ENCODE measurements around the gene BTNL2.

Gene BTNL2

DNA sequence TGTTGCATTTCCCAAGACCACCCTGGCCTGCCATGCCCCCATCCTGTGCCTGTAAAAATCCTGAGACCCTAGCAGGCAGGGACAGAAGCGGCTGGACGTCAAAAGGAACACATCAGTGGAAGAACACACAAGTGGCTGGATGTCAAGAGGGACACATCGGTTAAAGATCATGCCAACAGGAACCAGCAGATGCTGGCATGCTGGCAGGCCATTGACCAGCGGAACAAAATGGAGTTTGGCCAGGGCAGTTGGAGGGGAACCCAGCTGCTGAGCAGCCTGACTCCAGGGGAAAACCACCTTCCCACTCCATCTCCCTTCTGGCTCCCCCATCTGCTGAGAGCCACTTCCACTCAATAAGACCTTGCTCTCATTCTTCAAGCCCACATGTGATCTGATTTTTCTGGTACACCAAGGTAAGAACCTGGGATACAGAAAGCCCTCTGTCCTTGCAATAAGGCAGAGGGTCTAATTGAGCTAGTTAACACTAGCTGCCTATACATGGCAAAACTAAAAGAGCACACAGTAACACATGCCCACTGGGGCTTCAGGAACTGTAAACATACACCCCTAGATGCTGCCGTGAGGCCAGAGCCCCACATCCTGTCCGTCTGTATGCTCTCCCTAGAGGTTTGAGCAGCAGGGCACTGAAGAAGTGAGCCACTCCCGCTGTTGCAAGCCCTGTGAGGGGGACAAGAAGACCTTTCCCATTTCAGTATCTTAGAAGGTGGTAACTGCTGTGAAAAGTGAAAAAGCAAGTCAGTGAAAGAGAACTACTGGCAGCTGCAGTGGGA is 31.0 kb downstream of the BTNL2 start:
- Histone ChIP-seq H3K36me3 (ENCODE audit: low read depth) (no peaks in the 10 kb centered on the region), H3K27me3 (ENCODE audit: insufficient read depth, poor library complexity, severe bottlenecking) (peaks cover 25% of the 10 kb centered on the region), H3K27ac (ENCODE audit: poor library complexity, severe bottlenecking) (no peak overlapping the region), H3K4me3 (ENCODE audit: severe bottlenecking) (no peak overlapping the region), H3K4me1 (ENCODE audit: insufficient read depth, poor library complexity, severe bottlenecking) (peaks cover 5% of the 10 kb centered on the region), H3K9me3 (ENCODE audit: severe bottlenecking) (no peaks in the 10 kb centered on the region)
- ATAC-seq (ENCODE audit: low read depth) (no peak), DNase-seq (ENCODE audit: low spot score) (no peak)
- TF ChIP-seq, protein P1, sequence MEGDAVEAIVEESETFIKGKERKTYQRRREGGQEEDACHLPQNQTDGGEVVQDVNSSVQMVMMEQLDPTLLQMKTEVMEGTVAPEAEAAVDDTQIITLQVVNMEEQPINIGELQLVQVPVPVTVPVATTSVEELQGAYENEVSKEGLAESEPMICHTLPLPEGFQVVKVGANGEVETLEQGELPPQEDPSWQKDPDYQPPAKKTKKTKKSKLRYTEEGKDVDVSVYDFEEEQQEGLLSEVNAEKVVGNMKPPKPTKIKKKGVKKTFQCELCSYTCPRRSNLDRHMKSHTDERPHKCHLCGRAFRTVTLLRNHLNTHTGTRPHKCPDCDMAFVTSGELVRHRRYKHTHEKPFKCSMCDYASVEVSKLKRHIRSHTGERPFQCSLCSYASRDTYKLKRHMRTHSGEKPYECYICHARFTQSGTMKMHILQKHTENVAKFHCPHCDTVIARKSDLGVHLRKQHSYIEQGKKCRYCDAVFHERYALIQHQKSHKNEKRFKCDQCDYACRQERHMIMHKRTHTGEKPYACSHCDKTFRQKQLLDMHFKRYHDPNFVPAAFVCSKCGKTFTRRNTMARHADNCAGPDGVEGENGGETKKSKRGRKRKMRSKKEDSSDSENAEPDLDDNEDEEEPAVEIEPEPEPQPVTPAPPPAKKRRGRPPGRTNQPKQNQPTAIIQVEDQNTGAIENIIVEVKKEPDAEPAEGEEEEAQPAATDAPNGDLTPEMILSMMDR (IDR thresholded peaks at IDR 0.05; ENCODE audit: poor library complexity, severe bottlenecking) = no peak

- no peak within 1 kb of the TSS for H3K27ac ChIP-seq (ENCODE audit: poor library complexity, severe bottlenecking)
- H3K36me3 ChIP-seq (ENCODE audit: low read depth) = no peaks in the 10 kb centered on the region
- no peaks in the 10 kb centered on the region for H3K27me3 ChIP-seq (ENCODE audit: insufficient read depth, poor library complexity, severe bottlenecking)
- TF ChIP-seq, protein P1 (IDR thresholded peaks at IDR 0.05; ENCODE audit: poor library complexity, severe bottlenecking) = no peak
- peaks cover 17% of the 10 kb centered on the region for H3K4me1 ChIP-seq (ENCODE audit: insufficient read depth, poor library complexity, severe bottlenecking)
- no peak within 1 kb of the TSS for H3K4me3 ChIP-seq (ENCODE audit: severe bottlenecking)
- no peak for ATAC-seq (ENCODE audit: low read depth)
- DNase-seq (ENCODE audit: low spot score) = no peak
- H3K9me3 ChIP-seq (ENCODE audit: severe bottlenecking) = no peaks in the 10 kb centered on the region
Measured at GRCh38 chr6:32371803-32372202, 35.2 kb downstream of the BTNL2 start, which contains the start of gene TSBP1. TSS of gene TSBP1 (minus strand) at chr6:32371903. CDS start at chr6:32371706, 197 bp downstream.

- no peak overlapping the region for H3K4me3 ChIP-seq (ENCODE audit: severe bottlenecking)
- DNase-seq (ENCODE audit: low spot score) = no peak
Measured at GRCh38 chr6:32371229-32371628, 35.8 kb downstream of the BTNL2 start.

GRCh38 chr6:32370505-32370904 is 36.5 kb downstream of the BTNL2 start:
- DNase-seq (ENCODE audit: low spot score) (no peak), ATAC-seq (ENCODE audit: low read depth) (peak; percentile 42; the same call in 1 of the 3 replicates)
- H3K9me3 ChIP-seq (ENCODE audit: severe bottlenecking) = no peaks in the 10 kb centered on the region
- peaks cover 17% of the 10 kb centered on the region for H3K4me1 ChIP-seq (ENCODE audit: insufficient read depth, poor library complexity, severe bottlenecking)
- TF ChIP-seq, protein P1 (IDR thresholded peaks at IDR 0.05; ENCODE audit: poor library complexity, severe bottlenecking) = no peak
- H3K27me3 ChIP-seq (ENCODE audit: insufficient read depth, poor library complexity, severe bottlenecking) = no peaks in the 10 kb centered on the region
- no peak overlapping the region for H3K27ac ChIP-seq (ENCODE audit: poor library complexity, severe bottlenecking)
- no peaks in the 10 kb centered on the region for H3K36me3 ChIP-seq (ENCODE audit: low read depth)
- H3K4me3 ChIP-seq (ENCODE audit: severe bottlenecking) = no peak overlapping the region

More at GRCh38 chr6:32371229-32371628, 35.8 kb downstream of the BTNL2 start:
- H3K36me3 ChIP-seq (ENCODE audit: low read depth) = no peaks in the 10 kb centered on the region
- H3K4me1 ChIP-seq (ENCODE audit: insufficient read depth, poor library complexity, severe bottlenecking) = peaks cover 17% of the 10 kb centered on the region
- H3K9me3 ChIP-seq (ENCODE audit: severe bottlenecking) = no peaks in the 10 kb centered on the region
- H3K27me3 ChIP-seq (ENCODE audit: insufficient read depth, poor library complexity, severe bottlenecking) = no peaks in the 10 kb centered on the region
- TF ChIP-seq, protein P1 (IDR thresholded peaks at IDR 0.05; ENCODE audit: poor library complexity, severe bottlenecking) = no peak
- ATAC-seq (ENCODE audit: low read depth) = no peak
- no peak overlapping the region for H3K27ac ChIP-seq (ENCODE audit: poor library complexity, severe bottlenecking)

DNA sequence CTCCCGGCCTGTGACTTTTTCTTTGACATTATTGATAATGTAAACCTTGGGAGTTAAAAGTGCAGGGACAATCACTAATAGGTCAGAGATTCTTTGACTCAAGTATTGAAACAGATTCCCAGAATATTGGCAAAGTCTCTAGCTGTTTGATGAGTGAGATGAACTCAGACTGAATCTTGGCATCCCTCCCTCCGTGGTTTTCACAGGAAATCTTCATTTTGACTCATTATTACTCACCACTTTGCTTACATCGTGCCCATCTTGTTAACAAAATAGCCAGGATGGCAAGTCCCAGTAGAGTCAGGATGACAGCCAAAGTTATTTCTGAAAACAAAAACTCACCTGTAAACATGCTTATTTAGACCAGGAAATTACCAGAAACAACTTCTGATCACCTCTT is 37.3 kb downstream of the BTNL2 start:
- no peaks in the 10 kb centered on the region for H3K9me3 ChIP-seq (ENCODE audit: severe bottlenecking)
- H3K4me3 ChIP-seq (ENCODE audit: severe bottlenecking) = no peak overlapping the region
- ATAC-seq (ENCODE audit: low read depth) (peak; percentile 90), DNase-seq (ENCODE audit: low spot score) (no peak)
- TF ChIP-seq, protein P1 (IDR thresholded peaks at IDR 0.05; ENCODE audit: poor library complexity, severe bottlenecking) = no peak
- peaks cover 17% of the 10 kb centered on the region for H3K4me1 ChIP-seq (ENCODE audit: insufficient read depth, poor library complexity, severe bottlenecking)
- H3K27ac ChIP-seq (ENCODE audit: poor library complexity, severe bottlenecking) = no peak overlapping the region
- H3K36me3 ChIP-seq (ENCODE audit: low read depth) = no peaks in the 10 kb centered on the region
- H3K27me3 ChIP-seq (ENCODE audit: insufficient read depth, poor library complexity, severe bottlenecking) = no peaks in the 10 kb centered on the region

Data from RWPE2 (cell line).